ENCODE data around the gene TMEM131.

- TF ChIP-seq CTCF (IDR thresholded peaks at IDR 0.05; ENCODE audit: borderline replicate concordance, extremely low read depth, low read length, poor library complexity, severe bottlenecking) (no peak), EZH2 (IDR thresholded peaks at IDR 0.05; ENCODE audit: borderline replicate concordance, low read depth, low read length, severe bottlenecking) (no peak)
These were observed 36.3 kb upstream of the TMEM131 start for GRCh38 chr2:98032086-98032485.

Measured in DND-41 (cell line).